ENCODE measurements around the gene DCLRE1B.
"Not testable (repeated sequence)": the region's sequence is repeated elsewhere in the genome, so short reads cannot be mapped to it uniquely, and the experiment has no call there.

Gene DCLRE1B

GRCh38 chr1:113946678-113947387 is 41.7 kb downstream of the DCLRE1B start:
- DNase-seq (ENCODE audit: low read depth in 1 of 2, low spot score in 1 of 2): no peak

GRCh38 chr1:113947388-113948107 is 42.4 kb downstream of the DCLRE1B start:
- no peak for DNase-seq (ENCODE audit: low read depth in 1 of 2, low spot score in 1 of 2)

- DNase-seq (ENCODE audit: low read depth in 1 of 2, low spot score in 1 of 2): not testable (repeated sequence)
These were observed 43.0 kb downstream of the DCLRE1B start for GRCh38 chr1:113948151-113948550.

GRCh38 chr1:113949007-113949406 is 43.9 kb downstream of the DCLRE1B start:
- DNase-seq (ENCODE audit: low read depth in 1 of 2, low spot score in 1 of 2): no peak

- DNase-seq (ENCODE audit: low read depth in 1 of 2, low spot score in 1 of 2): no peak
These were observed 45.8 kb downstream of the DCLRE1B start for GRCh38 chr1:113950908-113951307.

- no peak for DNase-seq (ENCODE audit: low read depth in 1 of 2, low spot score in 1 of 2)
These were observed 46.6 kb downstream of the DCLRE1B start for GRCh38 chr1:113951719-113952118.

- no peak for DNase-seq (ENCODE audit: low read depth in 1 of 2, low spot score in 1 of 2)
These were observed 52.9 kb downstream of the DCLRE1B start for GRCh38 chr1:113957984-113958383.

GRCh38 chr1:113958691-113959090 is 53.6 kb downstream of the DCLRE1B start:
- no peak for DNase-seq (ENCODE audit: low read depth in 1 of 2, low spot score in 1 of 2)

- no peak for DNase-seq (ENCODE audit: low read depth in 1 of 2, low spot score in 1 of 2)
These were observed 58.3 kb downstream of the DCLRE1B start for GRCh38 chr1:113963281-113963906.
